Epithelial cell of proximal tubule (primary cell): ENCODE measurements around the gene KIF11. TPM values are rescaled to one million over a fixed set of nuclear protein-coding genes. Genes with fewer than 3 reads are reported as not detected.

Experiments used
- DNase-seq: peaks from one replicate; pipeline ENCODE4 v3.0.0-alpha.2; 2011; ENCODE audit warnings: low read depth
- H3K4me3 ChIP-seq: 2 replicates; pipeline ENCODE4 v1.5.1; 2011; ENCODE audit warnings: low read depth, mild to moderate bottlenecking, low read length
- total RNA-seq: library from RNA; depleted of rRNA; stranded (reverse); fragments of >200 nt; gene quantifications from 2 replicates; pipeline ENCODE4 v1.2.3, GENCODE V29; 2015
- TF ChIP-seq, protein P1 (sequence below): conservative IDR thresholded peaks from 2 replicates; pipeline ENCODE4 v1.5.1; 2012; ENCODE audit warnings: low read depth, mild to moderate bottlenecking, low read length

KIF11 gene
- total RNA-seq, 1 donor from 2014 or later: 36.5 TPM

DNA sequence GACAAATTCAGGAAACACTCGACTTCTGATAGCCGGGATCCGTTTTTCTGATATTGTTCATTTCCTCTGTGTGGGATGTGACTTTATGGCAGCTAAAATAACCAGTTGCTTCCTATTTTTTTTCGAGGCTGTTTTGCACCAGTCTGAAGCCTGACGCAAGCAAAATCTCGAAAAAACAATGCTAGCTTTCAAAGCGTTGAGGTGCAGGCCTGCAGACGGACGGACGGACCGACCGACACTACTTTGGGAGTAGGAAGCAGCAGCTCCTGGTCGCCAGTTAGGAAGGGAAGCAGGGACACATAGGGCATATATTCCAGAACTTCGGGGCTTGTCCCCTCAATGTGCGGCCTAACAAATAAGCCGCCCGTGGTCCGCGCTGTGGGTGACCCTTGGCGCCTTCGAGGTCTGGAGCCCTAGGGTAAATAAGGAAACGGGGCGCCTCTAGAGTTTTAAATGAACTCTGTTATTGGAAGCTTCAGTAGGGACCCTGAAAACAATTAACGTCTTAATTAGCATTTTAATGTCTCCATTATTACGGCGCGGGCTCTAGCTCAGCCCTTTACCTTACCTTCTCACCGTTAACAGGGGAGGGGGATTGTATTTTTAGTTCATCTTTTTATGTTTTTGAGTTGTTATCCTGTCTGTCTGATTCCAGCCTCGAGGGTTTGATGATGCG is 98.1 kb downstream of the KIF11 start:
- DNase-seq: no peak
- H3K4me3 ChIP-seq: peak overlapping the region; percentile 57

DNA sequence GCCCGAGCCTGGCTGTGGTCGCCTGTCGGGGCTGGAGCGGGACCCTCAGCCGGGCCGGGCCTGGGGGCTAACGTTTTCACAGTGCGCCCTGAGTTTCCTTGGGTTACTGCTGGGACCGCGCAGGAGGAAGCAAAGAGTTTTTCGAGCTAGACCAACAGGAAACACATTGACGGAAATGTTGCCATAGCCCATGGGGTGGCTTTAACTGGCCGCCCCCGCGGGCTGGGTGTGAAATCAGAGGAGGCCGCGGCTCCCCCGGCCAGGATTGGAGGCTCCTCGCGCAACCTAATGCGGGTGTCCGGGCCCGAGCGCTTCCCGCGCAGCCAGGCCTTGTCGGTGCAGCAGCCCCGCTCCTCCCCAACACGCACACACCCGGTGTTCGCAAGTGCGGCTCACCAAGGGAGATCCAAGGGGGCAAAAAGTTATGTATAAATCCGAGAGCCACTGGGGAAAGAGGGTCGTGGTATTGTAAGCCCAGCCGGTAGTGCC is 98.7 kb downstream of the KIF11 start:
- no peak for DNase-seq
- no peak overlapping the region for H3K4me3 ChIP-seq
- TF ChIP-seq, protein P1, sequence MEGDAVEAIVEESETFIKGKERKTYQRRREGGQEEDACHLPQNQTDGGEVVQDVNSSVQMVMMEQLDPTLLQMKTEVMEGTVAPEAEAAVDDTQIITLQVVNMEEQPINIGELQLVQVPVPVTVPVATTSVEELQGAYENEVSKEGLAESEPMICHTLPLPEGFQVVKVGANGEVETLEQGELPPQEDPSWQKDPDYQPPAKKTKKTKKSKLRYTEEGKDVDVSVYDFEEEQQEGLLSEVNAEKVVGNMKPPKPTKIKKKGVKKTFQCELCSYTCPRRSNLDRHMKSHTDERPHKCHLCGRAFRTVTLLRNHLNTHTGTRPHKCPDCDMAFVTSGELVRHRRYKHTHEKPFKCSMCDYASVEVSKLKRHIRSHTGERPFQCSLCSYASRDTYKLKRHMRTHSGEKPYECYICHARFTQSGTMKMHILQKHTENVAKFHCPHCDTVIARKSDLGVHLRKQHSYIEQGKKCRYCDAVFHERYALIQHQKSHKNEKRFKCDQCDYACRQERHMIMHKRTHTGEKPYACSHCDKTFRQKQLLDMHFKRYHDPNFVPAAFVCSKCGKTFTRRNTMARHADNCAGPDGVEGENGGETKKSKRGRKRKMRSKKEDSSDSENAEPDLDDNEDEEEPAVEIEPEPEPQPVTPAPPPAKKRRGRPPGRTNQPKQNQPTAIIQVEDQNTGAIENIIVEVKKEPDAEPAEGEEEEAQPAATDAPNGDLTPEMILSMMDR: no peak

More for the DNA sequence above, 98.1 kb downstream of the KIF11 start:
- TF ChIP-seq, protein P1: no peak

DNA sequence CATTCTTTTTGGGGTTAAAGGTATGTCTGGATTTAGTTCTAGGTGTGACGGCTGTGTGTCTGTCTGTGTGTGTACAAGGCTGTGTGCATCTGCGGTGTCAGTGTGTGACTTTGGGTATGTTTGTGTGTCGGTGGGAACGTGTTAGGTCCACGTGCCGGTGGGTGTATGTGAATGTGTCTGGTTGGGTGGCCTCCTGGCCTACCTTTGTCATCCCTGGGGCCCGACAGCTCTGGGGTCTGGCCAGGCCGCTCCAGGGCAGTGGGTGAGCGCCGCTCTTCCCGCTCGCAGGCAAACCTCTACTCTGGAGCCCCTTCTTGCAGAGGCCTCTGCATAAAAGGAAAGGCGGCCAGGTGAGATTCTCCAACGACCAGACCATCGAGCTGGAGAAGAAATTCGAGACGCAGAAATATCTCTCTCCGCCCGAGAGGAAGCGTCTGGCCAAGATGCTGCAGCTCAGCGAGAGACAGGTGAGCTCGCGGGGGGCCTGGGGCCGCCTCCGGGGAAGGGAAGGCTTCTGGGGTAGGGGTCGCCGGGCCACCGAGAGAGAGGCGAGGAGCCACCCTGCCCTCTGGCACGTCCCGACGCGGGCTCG is 99.2 kb downstream of the KIF11 start:
- DNase-seq: no peak
- H3K4me3 ChIP-seq: no peak overlapping the region
- TF ChIP-seq, protein P1: no peak

DNA sequence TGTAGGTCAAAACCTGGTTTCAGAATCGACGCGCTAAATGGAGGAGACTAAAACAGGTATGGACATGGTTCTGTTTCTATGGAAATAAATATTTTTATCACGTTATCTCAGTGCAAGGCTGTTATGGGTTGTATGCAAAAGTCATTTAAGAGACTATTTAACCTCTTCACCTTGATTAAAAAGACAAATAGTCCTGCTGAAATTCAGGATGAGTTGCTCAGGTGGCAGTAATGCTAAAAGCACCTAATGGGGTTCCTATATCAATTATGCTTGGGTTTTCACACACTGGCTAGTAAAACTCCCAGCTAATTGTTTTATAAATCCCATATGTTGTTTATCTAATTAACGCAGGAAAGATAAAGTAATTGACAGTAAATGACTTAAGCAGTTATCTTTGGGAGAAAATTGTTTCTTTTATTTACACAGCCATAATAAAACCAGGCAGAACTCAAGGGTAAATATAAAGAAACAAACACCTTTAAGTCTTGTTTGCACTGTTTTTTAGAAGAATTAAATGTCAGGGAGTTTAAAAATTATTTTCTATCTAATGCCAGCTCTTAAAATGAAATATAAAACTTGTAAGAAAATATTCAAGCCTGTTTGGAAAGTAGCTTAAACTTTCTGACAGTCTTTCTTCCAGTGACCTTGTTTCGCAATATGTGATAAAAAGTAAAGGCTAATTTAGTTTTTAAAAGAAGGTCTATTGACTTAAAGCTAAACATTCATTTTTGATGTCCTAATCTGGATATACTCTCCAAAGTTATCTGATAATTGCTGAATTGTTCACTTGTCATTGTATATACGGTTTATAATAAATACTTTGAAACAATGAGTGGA is 100.0 kb downstream of the KIF11 start:
- no peak for DNase-seq
- no peak overlapping the region for H3K4me3 ChIP-seq
- TF ChIP-seq, protein P1: no peak

DNA sequence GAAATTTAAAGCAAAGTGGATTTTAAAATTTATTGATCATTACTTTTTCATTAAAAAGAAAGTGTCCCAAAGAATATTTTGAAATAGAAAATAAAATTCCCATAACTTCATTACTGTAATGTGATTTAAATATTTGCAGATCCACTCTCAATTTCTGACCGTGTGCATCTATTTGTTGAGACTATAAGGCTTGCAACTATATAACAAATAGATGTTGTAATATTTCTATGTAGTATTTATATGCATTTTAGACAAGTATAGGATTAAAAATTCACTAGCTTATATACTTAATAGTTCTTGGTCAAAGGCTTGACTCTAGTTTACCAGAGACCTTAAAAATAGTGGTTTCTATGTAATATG is 100.6 kb downstream of the KIF11 start:
- TF ChIP-seq, protein P1: no peak
- no peak for DNase-seq
- no peak overlapping the region for H3K4me3 ChIP-seq

DNA sequence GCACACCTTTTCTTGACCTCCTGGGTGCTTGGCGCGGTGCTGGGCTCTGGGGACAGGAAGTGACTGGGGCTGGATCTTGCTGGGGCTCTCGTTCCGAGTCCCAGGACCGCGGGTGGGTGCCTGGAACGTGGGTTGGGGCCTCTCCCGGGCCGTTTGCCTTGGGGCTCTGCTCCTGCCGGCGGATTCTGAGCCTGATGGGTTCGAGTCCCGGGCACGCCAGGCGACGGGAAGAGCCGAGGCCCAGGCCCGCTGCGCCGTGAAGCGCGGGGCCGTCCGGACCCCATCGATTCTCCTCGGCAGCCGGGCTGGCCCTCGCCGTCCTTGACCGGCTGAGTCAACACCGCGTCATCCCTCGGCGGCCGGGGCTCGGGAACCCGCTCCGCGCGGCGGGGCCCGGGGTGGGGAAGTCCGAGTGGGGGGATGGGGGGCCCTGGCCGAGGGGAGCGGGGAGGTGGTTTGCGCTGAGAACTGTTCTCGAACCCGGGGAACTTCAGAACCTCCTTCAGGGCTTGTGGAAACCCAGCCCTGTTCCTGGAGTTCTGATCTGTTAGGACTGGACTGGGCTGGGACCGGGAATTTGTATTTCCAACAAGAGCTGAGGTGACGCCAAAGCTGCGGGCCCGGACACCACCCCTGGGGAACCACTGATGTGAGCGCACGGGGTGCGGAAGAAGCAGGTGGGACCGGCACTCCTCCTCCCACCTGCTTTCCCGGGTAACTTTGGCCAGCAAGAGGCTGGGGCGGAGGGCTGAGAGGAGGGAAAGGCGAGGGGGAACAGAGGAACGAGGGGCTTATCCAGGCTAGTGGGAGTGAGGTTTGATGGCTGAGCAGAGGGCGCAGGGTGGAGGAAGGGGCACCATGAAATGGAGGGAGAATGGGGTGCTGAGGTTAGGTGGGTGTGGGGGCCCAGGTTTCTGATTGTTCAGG is 103.0 kb downstream of the KIF11 start:
- no peak for DNase-seq
- TF ChIP-seq, protein P1: no peak
- H3K4me3 ChIP-seq: peak overlapping the region; percentile 54
